Measurements from ENCODE around the gene AATK. TPM values are rescaled to one million over a fixed set of nuclear protein-coding genes. Genes with fewer than 3 reads are reported as not detected.

The AATK gene
- total RNA-seq, 1 donor from 2014 or later = 10.1 TPM

GRCh38 chr17:81128338-81128737 lies 37.7 kb downstream of the AATK start:
- no peak for DNase-seq

- no peak for DNase-seq
Measured at GRCh38 chr17:81127526-81128177, 38.4 kb downstream of the AATK start.

- DNase-seq = no peak
Measured at GRCh38 chr17:81127133-81127455, 38.9 kb downstream of the AATK start.

GRCh38 chr17:81126281-81127132 lies 39.5 kb downstream of the AATK start:
- peak; percentile 29 for DNase-seq

GRCh38 chr17:81125573-81126081 lies 40.4 kb downstream of the AATK start:
- DNase-seq = peak; percentile 31

- DNase-seq = no peak
Measured at GRCh38 chr17:81124377-81124776, 41.6 kb downstream of the AATK start.

GRCh38 chr17:81123052-81124048 lies 42.7 kb downstream of the AATK start:
- no peak for DNase-seq

GRCh38 chr17:81121841-81122733 lies 43.9 kb downstream of the AATK start:
- DNase-seq = no peak

GRCh38 chr17:81120695-81121621 lies 45.1 kb downstream of the AATK start:
- DNase-seq = no peak

- no peak for DNase-seq
Measured at GRCh38 chr17:81120149-81120484, 45.9 kb downstream of the AATK start.

GRCh38 chr17:81119223-81120148 lies 46.5 kb downstream of the AATK start:
- peak; percentile 91 for DNase-seq

- DNase-seq = no peak
Measured at GRCh38 chr17:81118308-81119221, 47.5 kb downstream of the AATK start.

- no peak for DNase-seq
Measured at GRCh38 chr17:81117672-81118198, 48.3 kb downstream of the AATK start.

GRCh38 chr17:81116704-81117103 lies 49.3 kb downstream of the AATK start:
- no peak for DNase-seq

- DNase-seq = peak; percentile 44
Measured at GRCh38 chr17:81115749-81116464, 50.1 kb downstream of the AATK start.

GRCh38 chr17:81115219-81115618 lies 50.8 kb downstream of the AATK start:
- no peak for DNase-seq
